Fibroblast of villous mesenchyme (primary cell): Measurements from ENCODE around the gene TCF3. TPM values are rescaled to one million over a fixed set of nuclear protein-coding genes. Genes with fewer than 3 reads are reported as not detected.
A peak's percentile ranks its signal among the peaks of the same experiment; 100 is the strongest.
"Not testable (repeated sequence)": the region's sequence is repeated elsewhere in the genome, so short reads cannot be mapped to it uniquely, and the experiment has no call there.

Experiments used
- DNase-seq: peaks from one replicate; pipeline ENCODE4 v3.0.0-alpha.2; 2010; ENCODE audit warnings: low read depth
- H3K4me3 ChIP-seq: 2 replicates; pipeline ENCODE4 v1.5.1; 2011; ENCODE audit warnings: low read depth, mild to moderate bottlenecking, low read length
- CTCF ChIP-seq: IDR thresholded peaks from 2 replicates; pipeline ENCODE4 v1.5.1; 2012; ENCODE audit warnings: low read depth, mild to moderate bottlenecking, low read length; ENCODE audit not compliant: insufficient read depth
- total RNA-seq: library from RNA; depleted of rRNA; stranded (reverse); fragments of >200 nt; gene quantifications from 2 replicates; pipeline ENCODE4 v1.2.3, GENCODE V29; 2012

TCF3 gene
- 57.0 and 66.7 TPM in 2 replicates for total RNA-seq

GRCh38 chr19:1652471-1653299 lies at the start of gene TCF3:
TCF3 (minus strand) TSS chr19:1652615; CDS start chr19:1650248, 2,367 bp downstream.
- DNase-seq = peak; percentile 99
- TF ChIP-seq CTCF = no peak
- peak within 1 kb of the TSS; percentile 77 for H3K4me3 ChIP-seq

GRCh38 chr19:1700733-1701663 lies 48.6 kb upstream of the TCF3 start:
- H3K4me3 ChIP-seq = no peak overlapping the region
- DNase-seq = no peak
- no peak for TF ChIP-seq CTCF

- TF ChIP-seq CTCF = no peak
- DNase-seq = no peak
- no peak overlapping the region for H3K4me3 ChIP-seq
Measured at GRCh38 chr19:1699998-1700732, 47.8 kb upstream of the TCF3 start.

GRCh38 chr19:1699386-1699785 lies 47.0 kb upstream of the TCF3 start:
- DNase-seq = no peak
- TF ChIP-seq CTCF = no peak

GRCh38 chr19:1698636-1699035 lies 46.2 kb upstream of the TCF3 start:
- no peak overlapping the region for H3K4me3 ChIP-seq
- DNase-seq = no peak
- no peak for TF ChIP-seq CTCF

More at GRCh38 chr19:1699386-1699785, 47.0 kb upstream of the TCF3 start:
- H3K4me3 ChIP-seq = no peak overlapping the region

- H3K4me3 ChIP-seq = not testable (repeated sequence)
Measured at GRCh38 chr19:1695481-1695880, 43.1 kb upstream of the TCF3 start.

More at GRCh38 chr19:1695481-1695880, 43.1 kb upstream of the TCF3 start:
- DNase-seq = not testable (repeated sequence)
